HG03175 (cell line): ENCODE measurements around the gene SLC15A1.

Experiments used
- ATAC-seq: cut with Tn5 transposase; IDR thresholded peaks from one replicate; pipeline ENCODE4 v1.9.1; 2021; ENCODE audit warnings: mild to moderate bottlenecking, moderate library complexity; ENCODE audit not compliant: unreplicated experiment

SLC15A1 gene

GRCh38 chr13:98707281-98707999, 45.0 kb downstream of the SLC15A1 start:
- ATAC-seq: no peak

- no peak for ATAC-seq
Measured at GRCh38 chr13:98706446-98707110, 45.9 kb downstream of the SLC15A1 start.

DNA sequence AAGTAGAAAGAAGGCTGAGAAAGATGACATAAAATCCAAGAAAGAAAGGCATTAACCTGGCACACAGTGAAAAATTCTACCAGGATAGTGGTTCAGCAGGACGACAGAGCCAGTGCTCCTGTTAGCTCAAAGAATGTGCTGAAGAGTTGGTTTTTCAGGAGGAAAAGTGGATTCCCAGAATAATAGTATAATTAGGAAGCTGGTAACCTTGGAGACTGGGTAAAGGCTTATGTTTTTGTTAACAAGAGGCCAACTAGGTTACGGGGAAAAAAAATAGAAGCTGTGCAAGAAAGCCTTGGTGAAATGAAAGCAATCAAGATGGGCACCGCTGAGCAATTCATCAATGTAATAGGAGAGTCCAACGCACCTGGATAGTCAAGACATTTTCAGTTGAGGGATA, 54.7 kb downstream of the SLC15A1 start:
- ATAC-seq: no peak

- no peak for ATAC-seq
Measured at GRCh38 chr13:98693756-98694155, 58.7 kb downstream of the SLC15A1 start.

DNA sequence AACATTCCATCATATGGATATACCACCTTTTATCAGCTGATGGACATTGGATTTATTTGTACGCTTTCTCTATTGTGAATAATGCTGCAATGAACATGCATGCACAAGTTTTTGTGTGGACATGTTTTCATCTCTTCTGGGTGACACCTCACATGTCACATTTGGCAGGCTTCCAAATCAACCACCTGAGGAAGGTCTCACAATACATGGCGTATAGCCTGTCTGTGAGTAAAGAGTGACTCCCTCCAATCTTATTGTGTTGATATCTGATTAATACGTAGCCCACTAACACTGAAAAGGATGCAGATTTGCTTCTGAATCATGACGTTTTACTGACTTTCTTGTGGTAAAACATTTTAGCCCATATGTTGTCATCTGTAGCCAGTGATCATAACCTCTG, 61.1 kb downstream of the SLC15A1 start:
- no peak for ATAC-seq

DNA sequence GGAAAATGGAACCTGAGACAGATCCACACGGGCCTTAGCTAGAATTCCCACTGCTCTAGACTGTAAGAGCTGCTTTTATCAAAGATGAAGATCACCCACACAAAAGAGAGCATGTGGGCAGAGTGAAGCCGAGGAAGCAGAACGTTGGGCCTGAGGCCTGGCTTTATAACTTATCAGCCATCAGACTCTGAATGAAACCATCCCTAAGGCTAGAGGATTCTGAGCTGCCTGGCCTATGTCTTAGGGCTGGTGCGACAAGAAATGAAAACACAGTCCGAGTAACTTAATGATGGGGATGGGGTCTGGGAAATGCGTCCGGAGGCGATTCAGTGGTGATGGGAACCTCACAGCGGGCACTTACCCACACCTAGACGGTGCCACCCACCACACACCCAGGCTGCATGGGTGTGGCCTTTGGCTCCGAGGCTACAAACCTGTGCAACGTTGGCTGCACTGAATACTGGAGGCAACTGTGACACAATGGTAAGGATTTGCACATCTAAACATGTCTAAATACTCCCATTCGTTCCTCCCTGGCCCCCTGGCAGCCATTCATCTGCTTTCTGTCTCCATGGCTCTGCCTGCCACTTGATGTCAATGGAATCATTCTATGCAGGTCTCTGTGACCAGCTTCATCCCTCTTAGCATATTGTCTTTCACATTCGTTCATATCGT, 62.0 kb downstream of the SLC15A1 start:
- no peak for ATAC-seq

- ATAC-seq: no peak
Measured at GRCh38 chr13:98689347-98689968, 63.0 kb downstream of the SLC15A1 start.

GRCh38 chr13:98688373-98688772, 64.1 kb downstream of the SLC15A1 start:
- no peak for ATAC-seq

- ATAC-seq: no peak
Measured at GRCh38 chr13:98687319-98687718, 65.2 kb downstream of the SLC15A1 start.

- ATAC-seq: no peak
Measured at GRCh38 chr13:98686270-98686669, 66.2 kb downstream of the SLC15A1 start.

GRCh38 chr13:98685146-98685545, 67.3 kb downstream of the SLC15A1 start:
- ATAC-seq: no peak

DNA sequence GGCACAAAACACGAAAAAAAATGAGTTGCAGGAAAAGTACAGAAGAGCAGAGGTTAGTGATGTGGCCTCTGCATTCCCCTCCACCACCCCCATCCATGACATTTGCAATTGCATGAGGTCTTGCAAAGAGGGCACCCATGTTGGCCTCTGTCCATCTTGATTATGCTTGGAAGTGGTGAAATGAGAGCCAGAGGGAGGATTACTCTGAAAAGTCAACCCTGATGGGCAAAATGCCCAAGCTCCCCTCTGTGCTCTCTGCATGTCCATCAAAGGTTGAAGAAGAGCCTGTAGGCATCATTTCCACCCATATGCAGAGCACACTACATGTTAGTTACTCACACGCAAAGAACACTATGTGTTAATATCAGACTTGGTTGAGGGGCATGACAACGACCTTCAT, 71.4 kb downstream of the SLC15A1 start:
- ATAC-seq: no peak

GRCh38 chr13:98678741-98679140, 73.7 kb downstream of the SLC15A1 start:
- no peak for ATAC-seq

GRCh38 chr13:98677398-98677797, 75.1 kb downstream of the SLC15A1 start:
- ATAC-seq: no peak

DNA sequence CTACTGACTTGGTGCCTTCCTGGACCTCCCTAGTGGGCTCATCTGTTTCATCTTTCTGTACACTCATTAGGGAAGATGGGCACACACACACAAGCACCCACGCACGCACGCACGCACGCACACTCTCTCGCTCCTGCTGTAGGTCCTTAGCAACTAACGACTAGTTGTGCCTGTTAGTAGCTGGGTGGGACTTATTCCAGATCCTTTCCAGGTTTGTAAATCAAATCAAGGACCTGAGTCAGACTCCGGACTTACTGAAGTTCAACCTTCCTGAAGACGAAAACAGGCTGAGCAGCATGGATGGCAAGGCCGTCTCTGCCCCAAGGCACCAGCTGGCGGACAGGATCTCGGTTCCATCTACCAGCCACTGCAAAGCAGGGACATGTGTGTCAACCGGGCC, 76.2 kb downstream of the SLC15A1 start:
- no peak for ATAC-seq

GRCh38 chr13:98675837-98676236, 76.6 kb downstream of the SLC15A1 start:
- ATAC-seq: no peak

- no peak for ATAC-seq
Measured at GRCh38 chr13:98675066-98675465, 77.4 kb downstream of the SLC15A1 start.

DNA sequence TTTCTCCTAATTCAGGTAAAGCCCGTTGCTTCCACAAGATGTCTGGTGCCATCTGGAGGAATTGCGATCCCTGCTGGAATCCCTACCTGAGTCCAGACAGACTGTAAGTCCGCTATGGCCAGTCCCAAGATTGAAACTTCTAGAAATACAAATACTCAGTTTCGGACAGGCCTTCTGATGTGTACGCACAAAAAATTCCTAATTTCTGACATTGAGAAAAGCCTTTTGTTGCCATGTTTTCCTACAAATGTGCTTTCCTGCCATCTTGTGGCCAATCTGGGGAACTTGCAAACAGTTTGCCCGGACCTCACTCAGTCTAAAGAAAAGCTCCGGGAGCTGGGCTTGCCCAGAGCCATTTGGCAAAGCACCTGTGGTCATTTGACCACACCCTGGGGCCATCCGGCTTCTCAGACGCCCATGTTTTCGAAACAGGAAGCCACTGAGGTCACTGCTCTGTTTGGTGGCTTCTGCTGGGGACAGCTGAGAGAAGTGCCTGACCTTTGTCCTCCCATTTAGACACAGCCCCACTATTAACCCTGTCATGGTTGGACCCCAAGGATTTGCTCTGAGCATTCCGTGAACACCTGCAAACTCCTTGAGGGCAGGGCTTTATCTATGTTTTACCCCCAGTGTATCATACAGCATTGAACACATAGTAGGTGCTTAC, 79.4 kb downstream of the SLC15A1 start:
- peak; percentile 85 for ATAC-seq

GRCh38 chr13:98668155-98668554, 84.3 kb downstream of the SLC15A1 start:
- ATAC-seq: no peak

- no peak for ATAC-seq
Measured at GRCh38 chr13:98665638-98665995, 86.9 kb downstream of the SLC15A1 start.
